H1 (cell line): Measurements from ENCODE around the gene PGLYRP4. TPM values are rescaled to one million over a fixed set of nuclear protein-coding genes. Genes with fewer than 3 reads are reported as not detected.

ENCODE experiments used
- CTCF ChIA-PET: fragments of 300-600 bp; sonication (Branson Sonifier 250); formaldehyde crosslinking; loops from one replicate; lab custom pipeline; 2021; ENCODE audit not compliant: partially characterized antibody; lab: Charles Lee
- POLR2A ChIA-PET: fragments of 300-600 bp; sonication (Branson Sonifier 250); formaldehyde crosslinking; loops from one replicate; lab custom pipeline; 2021; ENCODE audit warnings: inconsistent platforms; ENCODE audit not compliant: partially characterized antibody; lab: Charles Lee
- DNase-seq, 2 experiments: peaks; one replicate each; pipeline versions ENCODE4 v3.0.0 to v3.0.0-alpha.2; 2010 to 2022; ENCODE audit warnings: low spot score in 2 of 2, low read depth in 1 of 2, mixed read lengths in 1 of 2
- FAIRE-seq: peaks from 2 replicates; lab custom pipeline; 2011; peaks lifted over from hg19 to GRCh38; lab: Jason Lieb, UNC
- H2AFZ ChIP-seq: 2 replicates; pipeline ENCODE4 v1.8.1; 2012; ENCODE audit warnings: low read length, inconsistent platforms
- H2AK5ac ChIP-seq: 2 replicates; pipeline ENCODE4 v1.6.1; 2013; ENCODE audit warnings: low read depth, low read length
- H2BK120ac ChIP-seq: replicated peaks from 2 replicates; pipeline ENCODE3; 2013; ENCODE audit warnings: low read depth, low read length, inconsistent platforms
- H2BK12ac ChIP-seq: 2 replicates; pipeline ENCODE4 v1.6.1; 2013; ENCODE audit warnings: low read depth, low read length
- H2BK15ac ChIP-seq: 2 replicates; pipeline ENCODE4 v1.6.1; 2013; ENCODE audit warnings: low read length
- H2BK20ac ChIP-seq: 2 replicates; pipeline ENCODE4 v1.6.1; 2013; ENCODE audit warnings: low read length
- H2BK5ac ChIP-seq: 2 replicates; pipeline ENCODE4 v1.6.1; 2013; ENCODE audit warnings: low read depth, low read length
- H3K14ac ChIP-seq: 2 replicates; pipeline ENCODE4 v1.6.1; 2013; ENCODE audit warnings: inconsistent platforms; ENCODE audit not compliant: insufficient read length
- H3K18ac ChIP-seq: 2 replicates; pipeline ENCODE4 v1.6.1; 2013; ENCODE audit warnings: low read length; ENCODE audit errors: extremely low read depth
- H3K23ac ChIP-seq: 2 replicates; pipeline ENCODE4 v1.6.1; 2013; ENCODE audit warnings: inconsistent platforms; ENCODE audit not compliant: insufficient read length
- H3K23me2 ChIP-seq: 2 replicates; pipeline ENCODE4 v1.6.1; 2013; ENCODE audit warnings: low read depth, low read length
- H3K27ac ChIP-seq: 2 replicates; pipeline ENCODE4 v1.6.1; 2011; ENCODE audit warnings: low read depth, low read length, inconsistent platforms
- H3K27me3 ChIP-seq, 4 experiments: replicated peaks in 1 of 4; 1 replicate in 1 of 4; 2 replicates in 3 of 4; pipeline versions ENCODE4 v1.6.1 to v1.8.1; 2011 to 2013; ENCODE audit warnings: low read length in 3 of 4, mild to moderate bottlenecking in 3 of 4, inconsistent platforms in 2 of 4, mixed read lengths in 2 of 4, moderate library complexity in 1 of 4; ENCODE audit not compliant: control insufficient read depth in 3 of 4, insufficient read depth in 3 of 4; ENCODE audit errors: extremely low read depth in 1 of 4
- H3K36me3 ChIP-seq, 4 experiments: 2 replicates each; pipeline versions ENCODE4 v1.6.1 to v1.8.1; 2011 to 2013; ENCODE audit warnings: mild to moderate bottlenecking in 4 of 4, low read length in 3 of 4, moderate library complexity in 2 of 4, control low read depth in 1 of 4, inconsistent platforms in 1 of 4; ENCODE audit not compliant: insufficient read depth in 4 of 4, control insufficient read depth in 2 of 4
- H3K4ac ChIP-seq: replicated peaks from 2 replicates; pipeline ENCODE3; 2013; ENCODE audit warnings: low read length, low read depth, mixed read lengths, inconsistent platforms; ENCODE audit not compliant: insufficient read length
- H3K4me1 ChIP-seq, 4 experiments: replicated peaks in 1 of 4; 1 replicate in 1 of 4; 2 replicates in 3 of 4; pipeline versions ENCODE4 v1.6.1 to v1.8.1; 2011 to 2013; ENCODE audit warnings: low read length in 3 of 4, inconsistent platforms in 2 of 4, mixed read lengths in 1 of 4; ENCODE audit not compliant: insufficient read depth in 4 of 4, control insufficient read depth in 3 of 4
- H3K4me2 ChIP-seq, 2 experiments: 2 replicates each; pipeline versions ENCODE4 v1.6.1 to v1.8.1; 2011 to 2013; ENCODE audit warnings: low read depth in 2 of 2, low read length in 2 of 2, control low read depth in 1 of 2, inconsistent platforms in 1 of 2, mild to moderate bottlenecking in 1 of 2; ENCODE audit not compliant: insufficient read depth in 1 of 2
- H3K4me3 ChIP-seq, 4 experiments: fragments of 200-600, 300-600 bp in 1 of 4; sonication (generic), shearing (Covaris generic), sonication (Bioruptor Twin) in 1 of 4; 2 replicates each; pipeline versions ENCODE4 v1.5.1 to v1.8.1; 2011 to 2016; ENCODE audit warnings: low read length in 4 of 4, low read depth in 3 of 4, control low read depth in 2 of 4, inconsistent platforms in 2 of 4, mild to moderate bottlenecking in 2 of 4, mixed read lengths in 1 of 4, moderate library complexity in 1 of 4; ENCODE audit not compliant: insufficient read depth in 2 of 4; ENCODE audit errors: extremely low read depth in 1 of 4
- H3K56ac ChIP-seq: replicated peaks from 2 replicates; pipeline ENCODE3; 2013; ENCODE audit warnings: low read depth, mild to moderate bottlenecking, mixed read lengths, low read length, inconsistent platforms; ENCODE audit not compliant: insufficient read length
- H3K79me1 ChIP-seq: 2 replicates; pipeline ENCODE4 v1.6.1; 2013; ENCODE audit warnings: low read depth, low read length, control low read depth
- H3K79me2 ChIP-seq, 2 experiments: 2 replicates each; pipeline versions ENCODE4 v1.6.1 to v1.8.1; 2012 to 2013; ENCODE audit warnings: low read length in 2 of 2, mild to moderate bottlenecking in 2 of 2, inconsistent platforms in 1 of 2; ENCODE audit not compliant: insufficient read depth in 2 of 2, control insufficient read depth in 1 of 2
- H3K9ac ChIP-seq, 4 experiments: replicated peaks in 1 of 4; 1 replicate in 1 of 4; 2 replicates in 3 of 4; pipeline versions ENCODE4 v1.6.1 to v1.8.1; 2011 to 2013; ENCODE audit warnings: low read depth in 3 of 4, low read length in 3 of 4, control low read depth in 2 of 4, mild to moderate bottlenecking in 2 of 4, moderate library complexity in 2 of 4, inconsistent platforms in 1 of 4; ENCODE audit errors: extremely low read depth in 1 of 4
- H3K9me3 ChIP-seq, 2 experiments: 2 replicates each; pipeline versions ENCODE4 v1.6.1 to v1.8.1; 2012 to 2013; ENCODE audit warnings: mild to moderate bottlenecking in 2 of 2, moderate library complexity in 2 of 2, control low read depth in 1 of 2, inconsistent platforms in 1 of 2, low read depth in 1 of 2, low read length in 1 of 2, mixed read lengths in 1 of 2; ENCODE audit not compliant: insufficient read depth in 2 of 2
- H4K20me1 ChIP-seq, 2 experiments: replicated peaks in 1 of 2; 2 replicates each; pipeline versions ENCODE3 to v1.8.1; 2011 to 2013; ENCODE audit warnings: inconsistent platforms in 2 of 2, low read length in 2 of 2, mild to moderate bottlenecking in 1 of 2; ENCODE audit not compliant: insufficient read depth in 2 of 2, control insufficient read depth in 1 of 2
- H4K5ac ChIP-seq: 2 replicates; pipeline ENCODE4 v1.6.1; 2013; ENCODE audit warnings: low read length, low read depth, mixed read lengths, inconsistent platforms; ENCODE audit not compliant: insufficient read length
- H4K8ac ChIP-seq: 2 replicates; pipeline ENCODE4 v1.8.0; 2013; ENCODE audit warnings: mild to moderate bottlenecking, moderate library complexity, low read length, inconsistent platforms; ENCODE audit not compliant: insufficient read depth; ENCODE audit errors: extremely low read depth
- H4K91ac ChIP-seq: replicated peaks from 2 replicates; pipeline ENCODE3; 2013; ENCODE audit warnings: low read length, mixed read lengths, inconsistent platforms; ENCODE audit not compliant: insufficient read length
- CTBP2 ChIP-seq: IDR thresholded peaks from 2 replicates; pipeline ENCODE4 v1.7.0; 2011; ENCODE audit warnings: borderline replicate concordance, mild to moderate bottlenecking, moderate library complexity, mixed read lengths, low read length; ENCODE audit not compliant: insufficient read depth, insufficient read length
- EZH2 ChIP-seq: fragments of 200-600 bp; sonication (generic); IDR thresholded peaks from 2 replicates; pipeline ENCODE4 v1.7.1; 2012; ENCODE audit warnings: low read depth, mild to moderate bottlenecking, moderate library complexity, low read length, inconsistent platforms; ENCODE audit not compliant: severe bottlenecking
- GABPA ChIP-seq: IDR thresholded peaks from 2 replicates; pipeline ENCODE4 v1.6.1; 2011; ENCODE audit warnings: mild to moderate bottlenecking, low read length, moderate library complexity, borderline replicate concordance; ENCODE audit not compliant: insufficient read depth
- KDM4A ChIP-seq: IDR thresholded peaks from one replicate; pipeline ENCODE4 v1.7.1; 2012; ENCODE audit warnings: low read depth, mild to moderate bottlenecking, moderate library complexity, low read length, inconsistent platforms; ENCODE audit not compliant: severe bottlenecking
- WGBS, 2 experiments: shearing (Covaris generic) in 1 of 2; methylation state at CpG; one replicate each; pipeline versions ENCODE4 v1.1.6 to v1.1.7; 2013 to 2015; ENCODE audit warnings: low lambda C conversion rate in 2 of 2, mixed read lengths in 2 of 2, inconsistent platforms in 1 of 2, low coverage in 1 of 2, missing lambda C conversion rate in 1 of 2; ENCODE audit not compliant: insufficient replicate concordance in 2 of 2, insufficient coverage in 1 of 2, insufficient read length in 1 of 2; ENCODE audit errors: extremely low coverage in 1 of 2, missing lambda C conversion rate in 1 of 2; 5-methylcytosine and 5-hydroxymethylcytosine counted together
- polyA plus RNA-seq, 7 experiments: library from polyadenylated mRNA; depleted of rRNA in 3 of 7; stranded (reverse) in 5 of 7; unstranded in 2 of 7; fragments of >200 nt in 5 of 7; fragments of 200-250 nt in 2 of 7; gene quantifications; 1 replicate in 5 of 7; 2 replicates in 1 of 7; 4 replicates in 1 of 7; pipeline versions ENCODE4 v1.2.1 to v1.2.3, GENCODE V29; 2011 to 2013; ENCODE audit warnings: missing spikeins in 2 of 7, mixed read lengths in 2 of 7
- total RNA-seq: library from RNA; stranded (reverse); fragmentation: NEBNext Ultra II Directional; extraction: Animal tissue kit (Norgen Biotek cat#: 25700); gene quantifications from 2 replicates; pipeline ENCODE4 v1.2.1, GENCODE V29; 2021
- TF ChIP-seq, protein P1 (sequence below): IDR thresholded peaks from 2 replicates; pipeline ENCODE4 v1.6.1; 2011; ENCODE audit warnings: low read depth, mild to moderate bottlenecking, low read length; ENCODE audit not compliant: insufficient read depth

The PGLYRP4 gene
- total and polyA plus RNA-seq, 2 of the 8 experiments (the other 6 are each of a cell fraction or from before 2014, with no cell fraction given) = not detected

DNA sequence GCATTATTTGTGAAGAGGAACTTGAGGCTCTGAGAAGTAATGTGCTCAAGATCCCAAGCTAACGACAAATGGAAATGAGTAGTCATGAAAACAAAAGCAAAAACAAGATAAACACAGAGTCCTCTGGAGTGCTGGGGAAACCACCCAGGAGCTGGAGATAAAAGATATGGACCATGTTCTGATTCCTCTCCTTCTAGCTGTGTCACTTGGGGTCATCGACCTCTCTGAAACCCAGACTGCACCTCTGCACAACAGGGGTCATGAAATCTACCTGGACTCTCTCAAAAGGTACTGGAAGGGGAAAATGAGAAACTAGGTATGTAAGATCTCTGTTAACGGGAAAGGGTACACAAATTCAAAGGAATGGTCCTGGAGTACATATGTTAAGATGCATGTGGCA, 6.5 kb downstream of the PGLYRP4 start:
- H3K4ac ChIP-seq = no peak overlapping the region
- H3K4me2 ChIP-seq = no peak overlapping the region
- POLR2A ChIA-PET = no interaction called here
- no peak overlapping the region for H3K14ac ChIP-seq
- H3K4me3 ChIP-seq = no peak overlapping the region
- no peak overlapping the region for H2AK5ac ChIP-seq
- H2BK5ac ChIP-seq = no peak overlapping the region
- peaks cover 0 to 4% of the 10 kb centered on the region in 2 experiments; a peak in 1 of 4 replicates for H3K9me3 ChIP-seq
- H3K36me3 ChIP-seq = no peaks in the 10 kb centered on the region
- H4K5ac ChIP-seq = no peak overlapping the region
- no peaks in the 10 kb centered on the region; a peak in 1 of 7 replicates for H3K4me1 ChIP-seq
- H2BK12ac ChIP-seq = no peak overlapping the region
- H3K27me3 ChIP-seq = peaks cover 0 to 2% (median 0%) of the 10 kb centered on the region in 4 experiments; a peak in 1 of 7 replicates
- H4K8ac ChIP-seq = no peak overlapping the region
- no peak overlapping the region for H2BK120ac ChIP-seq
- H3K79me1 ChIP-seq = no peaks in the 10 kb centered on the region
- H2BK15ac ChIP-seq = no peak overlapping the region
- 86% methylated on average over 3 of the region's 3 CpGs; no CpG with 5 or more reads in 1 of the 2 experiments for WGBS, 2 experiments
- no peaks in the 10 kb centered on the region for H3K79me2 ChIP-seq
- H4K91ac ChIP-seq = no peak overlapping the region
- H4K20me1 ChIP-seq = no peaks in the 10 kb centered on the region
- H3K23me2 ChIP-seq = no peaks in the 10 kb centered on the region
- CTCF ChIA-PET = interaction anchor here (0.6 to 1.3 kb wide), 3 partner anchors 11 to 169 kb away, joined by 3 to 4 read pairs (median 3); partner anchors contain the start of gene PGLYRP3
- no peak overlapping the region for H2AFZ ChIP-seq
- no peak for TF ChIP-seq KDM4A
- no peak for TF ChIP-seq EZH2
- no peak for TF ChIP-seq CTBP2
- TF ChIP-seq, protein P1, sequence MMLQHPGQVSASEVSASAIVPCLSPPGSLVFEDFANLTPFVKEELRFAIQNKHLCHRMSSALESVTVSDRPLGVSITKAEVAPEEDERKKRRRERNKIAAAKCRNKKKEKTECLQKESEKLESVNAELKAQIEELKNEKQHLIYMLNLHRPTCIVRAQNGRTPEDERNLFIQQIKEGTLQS = no peak
- TF ChIP-seq GABPA = no peak
- no peak overlapping the region for H3K27ac ChIP-seq
- H3K9ac ChIP-seq = no peak overlapping the region
- H3K23ac ChIP-seq = no peak overlapping the region
- no peak overlapping the region for H3K56ac ChIP-seq
- no peak for FAIRE-seq
- no peak for DNase-seq
- no peak overlapping the region for H3K18ac ChIP-seq
- H2BK20ac ChIP-seq = no peak overlapping the region
